SU-DHL-6 (cell line): ENCODE measurements around the gene TEX264.

ENCODE experiments used
- EZH2phosphoT487 ChIP-seq: fragments of 200-600 bp; sonication (generic), shearing (Covaris generic); conservative IDR thresholded peaks from 2 replicates; pipeline ENCODE4 v1.6.1; 2018; ENCODE audit warnings: mild to moderate bottlenecking, antibody characterized with exemption, low read length, moderate library complexity, mixed read lengths
- TF ChIP-seq, protein P1 (sequence below): fragments of 200-600 bp; sonication (generic); IDR thresholded peaks from one replicate; pipeline ENCODE4 v1.5.1; 2017; ENCODE audit warnings: antibody characterized with exemption, mild to moderate bottlenecking, low read length, moderate library complexity; ENCODE audit not compliant: insufficient read depth, poor library complexity, severe bottlenecking

DNA sequence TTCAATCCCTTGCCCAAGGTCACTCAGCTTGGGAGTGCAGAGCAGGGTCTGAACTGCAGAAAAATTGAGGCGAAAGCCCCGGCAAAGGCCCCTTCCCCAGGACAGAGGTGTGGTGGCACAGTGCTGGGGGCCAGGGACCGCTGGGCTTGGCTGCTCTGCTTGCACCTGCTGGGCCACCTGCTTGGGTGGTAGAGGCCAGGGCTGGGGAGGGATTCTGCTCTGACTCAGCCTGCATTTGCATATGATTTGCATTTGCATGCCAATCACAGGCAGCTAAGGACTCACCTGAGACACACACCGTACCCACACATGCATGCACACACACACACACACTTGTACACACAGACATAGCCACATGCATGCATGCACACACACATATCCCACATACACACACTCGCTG, 45.8 kb downstream of the TEX264 start:
- TF ChIP-seq, protein P1, sequence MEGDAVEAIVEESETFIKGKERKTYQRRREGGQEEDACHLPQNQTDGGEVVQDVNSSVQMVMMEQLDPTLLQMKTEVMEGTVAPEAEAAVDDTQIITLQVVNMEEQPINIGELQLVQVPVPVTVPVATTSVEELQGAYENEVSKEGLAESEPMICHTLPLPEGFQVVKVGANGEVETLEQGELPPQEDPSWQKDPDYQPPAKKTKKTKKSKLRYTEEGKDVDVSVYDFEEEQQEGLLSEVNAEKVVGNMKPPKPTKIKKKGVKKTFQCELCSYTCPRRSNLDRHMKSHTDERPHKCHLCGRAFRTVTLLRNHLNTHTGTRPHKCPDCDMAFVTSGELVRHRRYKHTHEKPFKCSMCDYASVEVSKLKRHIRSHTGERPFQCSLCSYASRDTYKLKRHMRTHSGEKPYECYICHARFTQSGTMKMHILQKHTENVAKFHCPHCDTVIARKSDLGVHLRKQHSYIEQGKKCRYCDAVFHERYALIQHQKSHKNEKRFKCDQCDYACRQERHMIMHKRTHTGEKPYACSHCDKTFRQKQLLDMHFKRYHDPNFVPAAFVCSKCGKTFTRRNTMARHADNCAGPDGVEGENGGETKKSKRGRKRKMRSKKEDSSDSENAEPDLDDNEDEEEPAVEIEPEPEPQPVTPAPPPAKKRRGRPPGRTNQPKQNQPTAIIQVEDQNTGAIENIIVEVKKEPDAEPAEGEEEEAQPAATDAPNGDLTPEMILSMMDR = no peak
- no peak for TF ChIP-seq EZH2phosphoT487
